Measurements from ENCODE around the gene RASGRP3.
"Not testable (repeated sequence)": the region's sequence is repeated elsewhere in the genome, so short reads cannot be mapped to it uniquely, and the experiment has no call there.

Gene RASGRP3

GRCh38 chr2:33441235-33441810 is 35.1 kb upstream of the RASGRP3 start:
- Histone ChIP-seq H3K4me3 (ENCODE audit: low read depth, low read length) (no peak overlapping the region), H3K36me3 (replicated peaks) (no peaks in the 10 kb centered on the region), H3K27ac (no peak overlapping the region), H3K27me3 (replicated peaks) (no peaks in the 10 kb centered on the region)
- peak; percentile 60 for DNase-seq
- in situ Hi-C loops (cut with HindIII; ENCODE audit: low pct_ligation_motif_present, low sequenced_read_pairs), result no loop called here
- TF ChIP-seq CTCF (IDR thresholded peaks at IDR 0.05; ENCODE audit: low read depth, low read length, missing control alignments), result peak; percentile 88

- DNase-seq; H3K36me3 ChIP-seq (replicated peaks); H3K27me3 ChIP-seq (replicated peaks); in situ Hi-C loops (cut with HindIII; ENCODE audit: low pct_ligation_motif_present, low sequenced_read_pairs); H3K4me3 ChIP-seq (ENCODE audit: low read depth, low read length); H3K27ac ChIP-seq: not testable (repeated sequence)
These were observed 34.4 kb upstream of the RASGRP3 start for GRCh38 chr2:33442052-33442451.

- Histone ChIP-seq H3K27ac (no peak overlapping the region), H3K4me3 (ENCODE audit: low read depth, low read length) (no peak overlapping the region), H3K36me3 (replicated peaks) (no peaks in the 10 kb centered on the region), H3K27me3 (replicated peaks) (no peaks in the 10 kb centered on the region)
- TF ChIP-seq CTCF (IDR thresholded peaks at IDR 0.05; ENCODE audit: low read depth, low read length, missing control alignments), result no peak
- in situ Hi-C loops (cut with HindIII; ENCODE audit: low pct_ligation_motif_present, low sequenced_read_pairs), result no loop called here
- DNase-seq, result no peak
These were observed 33.8 kb upstream of the RASGRP3 start for GRCh38 chr2:33442528-33443079.

GRCh38 chr2:33443274-33443829 is 33.1 kb upstream of the RASGRP3 start:
- no peaks in the 10 kb centered on the region for H3K36me3 ChIP-seq (replicated peaks)
- TF ChIP-seq CTCF (IDR thresholded peaks at IDR 0.05; ENCODE audit: low read depth, low read length, missing control alignments), result no peak
- in situ Hi-C loops (cut with HindIII; ENCODE audit: low pct_ligation_motif_present, low sequenced_read_pairs), result no loop called here
- no peaks in the 10 kb centered on the region for H3K27me3 ChIP-seq (replicated peaks)
- no peak overlapping the region for H3K4me3 ChIP-seq (ENCODE audit: low read depth, low read length)
- no peak for DNase-seq
- H3K27ac ChIP-seq, result no peak overlapping the region

- no peaks in the 10 kb centered on the region for H3K27me3 ChIP-seq (replicated peaks)
- H3K4me3 ChIP-seq (ENCODE audit: low read depth, low read length), result no peak overlapping the region
- H3K36me3 ChIP-seq (replicated peaks), result no peaks in the 10 kb centered on the region
- DNase-seq, result no peak
- no peak for TF ChIP-seq CTCF (IDR thresholded peaks at IDR 0.05; ENCODE audit: low read depth, low read length, missing control alignments)
- in situ Hi-C loops (cut with HindIII; ENCODE audit: low pct_ligation_motif_present, low sequenced_read_pairs), result no loop called here
- H3K27ac ChIP-seq, result no peak overlapping the region
These were observed 31.5 kb upstream of the RASGRP3 start for GRCh38 chr2:33444967-33445366.

GRCh38 chr2:33448220-33448899 is 28.1 kb upstream of the RASGRP3 start:
- Histone ChIP-seq H3K36me3 (replicated peaks) (no peaks in the 10 kb centered on the region), H3K27ac (no peak overlapping the region), H3K27me3 (replicated peaks) (no peaks in the 10 kb centered on the region), H3K4me3 (ENCODE audit: low read depth, low read length) (no peak overlapping the region)
- no peak for TF ChIP-seq CTCF (IDR thresholded peaks at IDR 0.05; ENCODE audit: low read depth, low read length, missing control alignments)
- in situ Hi-C loops (cut with HindIII; ENCODE audit: low pct_ligation_motif_present, low sequenced_read_pairs), result no loop called here
- no peak for DNase-seq
